Neural cell (in vitro differentiated cells): ENCODE data around the gene ASCL5. TPM values are rescaled to one million over a fixed set of nuclear protein-coding genes. Genes with fewer than 3 reads are reported as not detected.

Experiments
- H2AFZ ChIP-seq: fragments of 200-600, 300-800 bp; sonication (generic), shearing (Covaris generic); 2 replicates; pipeline ENCODE4 v1.6.0; 2014; ENCODE audit warnings: low read depth, mild to moderate bottlenecking, antibody characterized with exemption, low read length, moderate library complexity
- H3F3A ChIP-seq: fragments of 200-600 bp; shearing (Covaris generic); 2 replicates; pipeline ENCODE4 v1.6.1; 2016; ENCODE audit warnings: mild to moderate bottlenecking, moderate library complexity, mixed read lengths, antibody characterized with exemption, low read length; ENCODE audit not compliant: insufficient read depth, poor library complexity, severe bottlenecking
- H3K27ac ChIP-seq: fragments of 200-600, 300-800 bp; sonication (generic), shearing (Covaris generic); 2 replicates; pipeline ENCODE4 v1.5.1; 2014; ENCODE audit warnings: mild to moderate bottlenecking, low read length, moderate library complexity
- H3K27me3 ChIP-seq: fragments of 300-800, 200-600 bp; sonication (generic), shearing (Covaris generic); 2 replicates; pipeline ENCODE4 v1.6.0; 2014; ENCODE audit warnings: mild to moderate bottlenecking, low read depth, low read length, moderate library complexity; ENCODE audit not compliant: insufficient read depth
- H3K36me3 ChIP-seq: fragments of 300-800, 200-600 bp; sonication (generic), shearing (Covaris generic); 2 replicates; pipeline ENCODE4 v1.5.1; 2014; ENCODE audit warnings: mild to moderate bottlenecking, antibody characterized with exemption, low read length, moderate library complexity; ENCODE audit not compliant: insufficient read depth
- H3K4me2 ChIP-seq: fragments of 300-800, 200-600 bp; sonication (generic), shearing (Covaris generic); 2 replicates; pipeline ENCODE4 v1.6.0; 2014; ENCODE audit warnings: mild to moderate bottlenecking, low read length
- H3K4me3 ChIP-seq: fragments of 300-800, 200-600 bp; sonication (generic), shearing (Covaris generic); 2 replicates; pipeline ENCODE4 v1.5.1; 2014; ENCODE audit warnings: mild to moderate bottlenecking, low read length, moderate library complexity
- H3K79me2 ChIP-seq: fragments of 200-600 bp; shearing (Covaris generic); replicated peaks from 2 replicates; pipeline ENCODE4 v1.6.0; 2014; ENCODE audit warnings: mild to moderate bottlenecking, low read length, moderate library complexity; ENCODE audit not compliant: insufficient read depth
- H3K9ac ChIP-seq: fragments of 300-800, 200-600 bp; sonication (generic), shearing (Covaris generic); 2 replicates; pipeline ENCODE4 v1.6.1; 2016; ENCODE audit warnings: mild to moderate bottlenecking, low read length, mixed read lengths
- H3K9me2 ChIP-seq: fragments of 200-600 bp; shearing (Covaris generic); 2 replicates; pipeline ENCODE4 v1.6.1; 2016; ENCODE audit warnings: mild to moderate bottlenecking, low read length, mixed read lengths; ENCODE audit not compliant: insufficient read depth
- H3K9me3 ChIP-seq: fragments of 200-600, 300-800 bp; sonication (generic), shearing (Covaris generic); 2 replicates; pipeline ENCODE4 v1.6.1; 2016; ENCODE audit warnings: mild to moderate bottlenecking, mixed run types, low read length, moderate library complexity, mixed read lengths
- H4K20me1 ChIP-seq: fragments of 200-600 bp; shearing (Covaris generic); 2 replicates; pipeline ENCODE4 v1.6.1; 2016; ENCODE audit warnings: mild to moderate bottlenecking, mixed run types; ENCODE audit not compliant: insufficient read depth
- CTCF ChIP-seq: fragments of 450-650 bp; IDR thresholded peaks from 2 replicates; pipeline ENCODE4 v1.5.1; 2014; ENCODE audit warnings: antibody characterized with exemption, mild to moderate bottlenecking, moderate library complexity; ENCODE audit not compliant: poor library complexity, severe bottlenecking
- EP300 ChIP-seq: fragments of 450-650 bp; conservative IDR thresholded peaks from 2 replicates; pipeline ENCODE4 v1.6.1; 2014; ENCODE audit warnings: antibody characterized with exemption, mild to moderate bottlenecking, moderate library complexity; ENCODE audit not compliant: poor library complexity, severe bottlenecking
- EZH2 ChIP-seq: fragments of 200-600, 300-800 bp; shearing (Covaris generic), sonication (generic); IDR thresholded peaks from 2 replicates; pipeline ENCODE4 v1.6.1; 2014; ENCODE audit warnings: antibody characterized with exemption, low read length, borderline replicate concordance, mild to moderate bottlenecking; ENCODE audit not compliant: insufficient read depth, poor library complexity, severe bottlenecking
- MXI1 ChIP-seq: fragments of 450-650 bp; conservative IDR thresholded peaks from 2 replicates; pipeline ENCODE4 v1.6.1; 2014; ENCODE audit warnings: antibody characterized with exemption, mild to moderate bottlenecking; ENCODE audit not compliant: poor library complexity, severe bottlenecking
- POLR2AphosphoS5 ChIP-seq: IDR thresholded peaks from 2 replicates; pipeline ENCODE4 v1.6.1; 2012
- RAD21 ChIP-seq: fragments of 450-650 bp; conservative IDR thresholded peaks from 2 replicates; pipeline ENCODE4 v1.6.1; 2014; ENCODE audit warnings: antibody characterized with exemption, mild to moderate bottlenecking, moderate library complexity
- REST ChIP-seq: IDR thresholded peaks from 2 replicates; pipeline ENCODE4 v1.6.1; 2012; ENCODE audit warnings: borderline replicate concordance
- SMC3 ChIP-seq: fragments of 450-650 bp; conservative IDR thresholded peaks from 2 replicates; pipeline ENCODE4 v1.6.1; 2014; ENCODE audit warnings: antibody characterized with exemption, mild to moderate bottlenecking, moderate library complexity; ENCODE audit not compliant: poor library complexity
- TAF1 ChIP-seq: IDR thresholded peaks from 2 replicates; pipeline ENCODE4 v1.6.1; 2012; ENCODE audit warnings: low read depth
- polyA plus RNA-seq: library from polyadenylated mRNA; depleted of rRNA; stranded (reverse); fragments of >200 nt; gene quantifications from 2 replicates; pipeline ENCODE4 v1.2.3, GENCODE V29; 2014

ASCL5 gene
- polyA plus RNA-seq, 1 donor from 2014 or later = not detected

GRCh38 chr1:201093561-201093960 lies 33.4 kb downstream of the ASCL5 start:
- TF ChIP-seq TAF1 (no peak), REST (no peak), CTCF (no peak), SMC3 (no peak), EP300 (no peak)
- no peaks in the 10 kb centered on the region for H3K9me3 ChIP-seq
- no peak overlapping the region for H3K27ac ChIP-seq
- H3K4me3 ChIP-seq = no peak overlapping the region
- H4K20me1 ChIP-seq = no peaks in the 10 kb centered on the region
- H3K79me2 ChIP-seq = no peaks in the 10 kb centered on the region
- no peaks in the 10 kb centered on the region for H3F3A ChIP-seq
- H3K27me3 ChIP-seq = no peaks in the 10 kb centered on the region
- no peak overlapping the region for H3K4me2 ChIP-seq
- H3K9me2 ChIP-seq = no peaks in the 10 kb centered on the region
- no peaks in the 10 kb centered on the region for H3K36me3 ChIP-seq
- H2AFZ ChIP-seq = no peak overlapping the region
- no peak overlapping the region for H3K9ac ChIP-seq

GRCh38 chr1:201092738-201093137 lies 34.2 kb downstream of the ASCL5 start:
- Histone ChIP-seq H3K9ac (no peak overlapping the region), H3K27ac (no peak overlapping the region), H2AFZ (no peak overlapping the region), H3K36me3 (no peaks in the 10 kb centered on the region), H3K4me3 (no peak overlapping the region), H3K4me2 (no peak overlapping the region), H3K79me2 (no peaks in the 10 kb centered on the region), H3F3A (no peaks in the 10 kb centered on the region), H3K9me2 (no peaks in the 10 kb centered on the region), H3K9me3 (no peaks in the 10 kb centered on the region), H3K27me3 (no peaks in the 10 kb centered on the region), H4K20me1 (no peaks in the 10 kb centered on the region)
- TF ChIP-seq CTCF = no peak
- no peak for TF ChIP-seq SMC3
- TF ChIP-seq REST = no peak
- TF ChIP-seq POLR2AphosphoS5 = no peak
- no peak for TF ChIP-seq EP300
- TF ChIP-seq MXI1 = no peak
- no peak for TF ChIP-seq TAF1
- TF ChIP-seq EZH2 = no peak
- TF ChIP-seq RAD21 = no peak
